DND-41 (cell line): ENCODE results near the gene SOCS7.

Experiments used
- CTCF ChIP-seq: IDR thresholded peaks from 2 replicates; pipeline ENCODE4 v1.5.1; 2012; ENCODE audit warnings: borderline replicate concordance, low read length, moderate library complexity, mild to moderate bottlenecking; ENCODE audit not compliant: poor library complexity, severe bottlenecking; ENCODE audit errors: extremely low read depth
- EZH2 ChIP-seq: IDR thresholded peaks from 3 replicates; pipeline ENCODE4 v1.6.1; 2012; ENCODE audit warnings: borderline replicate concordance, low read depth, mild to moderate bottlenecking, moderate library complexity, low read length, inconsistent platforms; ENCODE audit not compliant: severe bottlenecking

GRCh38 chr17:38357486-38358123 is 6.0 kb downstream of the SOCS7 start:
- TF ChIP-seq CTCF (no peak), EZH2 (no peak)
